H7 (cell line): ENCODE results near the gene BBIP1. TPM values are rescaled to one million over a fixed set of nuclear protein-coding genes. Genes with fewer than 3 reads are reported as not detected.
"Not testable (repeated sequence)": the region's sequence is repeated elsewhere in the genome, so short reads cannot be mapped to it uniquely, and the experiment has no call there.

ENCODE experiments used
- DNase-seq: peaks from one replicate; pipeline ENCODE4 v3.0.0; 2012
- H3K27me3 ChIP-seq: 2 replicates; pipeline ENCODE4 v1.6.0; 2011; ENCODE audit warnings: mild to moderate bottlenecking, low read length; ENCODE audit not compliant: control insufficient read depth, insufficient read depth
- H3K36me3 ChIP-seq: replicated peaks from 2 replicates; pipeline ENCODE4 v1.5.1; 2011; ENCODE audit warnings: low read length; ENCODE audit not compliant: control insufficient read depth, insufficient read depth
- H3K4me3 ChIP-seq: 2 replicates; pipeline ENCODE4 v1.5.1; 2011; ENCODE audit warnings: low read depth, mild to moderate bottlenecking, control low read depth, low read length, moderate library complexity; ENCODE audit not compliant: insufficient read depth
- total RNA-seq: library from RNA; depleted of rRNA; stranded (reverse); fragments of >200 nt; shearing (Covaris generic); gene quantifications from 2 replicates; pipeline ENCODE4 v1.2.3, GENCODE V29; 2014

Gene BBIP1
- total RNA-seq, 1 experiment from 2014 or later: 15.9 TPM

DNA sequence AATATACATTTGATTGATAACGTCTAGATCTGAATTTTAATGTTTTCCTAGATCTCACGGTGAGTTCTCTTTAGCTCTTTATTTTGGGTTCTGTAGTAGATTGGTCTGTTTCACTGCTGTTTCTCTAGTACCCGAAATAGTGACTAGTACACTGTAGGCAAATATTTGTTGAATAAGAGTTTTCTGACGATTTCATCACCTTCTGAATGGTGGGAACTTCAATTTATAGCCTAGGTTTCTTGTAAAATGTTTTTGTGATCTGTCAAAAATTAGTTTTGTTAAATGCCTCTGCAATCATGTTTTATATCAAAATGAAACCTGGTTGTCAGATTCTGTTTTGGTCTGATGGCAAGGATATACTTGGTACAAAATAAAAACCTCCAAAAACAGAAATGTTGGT is 37.1 kb downstream of the BBIP1 start:
- H3K4me3 ChIP-seq: no peak overlapping the region
- no peaks in the 10 kb centered on the region for H3K27me3 ChIP-seq
- no peak for DNase-seq
- no peaks in the 10 kb centered on the region for H3K36me3 ChIP-seq

DNA sequence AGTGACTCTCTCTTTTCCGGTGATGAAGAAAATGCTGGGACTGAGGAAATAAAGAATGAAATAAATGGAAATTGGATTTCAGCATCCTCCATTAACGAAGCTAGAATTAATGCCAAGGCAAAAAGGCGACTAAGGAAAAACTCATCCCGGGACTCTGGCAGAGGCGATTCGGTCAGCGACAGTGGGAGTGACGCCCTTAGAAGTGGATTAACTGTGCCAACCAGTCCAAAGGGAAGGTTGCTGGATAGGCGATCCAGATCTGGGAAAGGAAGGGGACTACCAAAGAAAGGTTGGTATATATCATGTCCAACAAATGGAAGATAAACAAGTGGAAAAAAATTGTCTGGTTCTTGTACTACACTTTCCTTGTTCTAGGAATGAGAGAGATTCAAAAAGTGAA is 37.7 kb downstream of the BBIP1 start:
- Histone ChIP-seq H3K36me3 (no peaks in the 10 kb centered on the region), H3K4me3 (no peak overlapping the region), H3K27me3 (no peaks in the 10 kb centered on the region)
- DNase-seq: no peak

DNA sequence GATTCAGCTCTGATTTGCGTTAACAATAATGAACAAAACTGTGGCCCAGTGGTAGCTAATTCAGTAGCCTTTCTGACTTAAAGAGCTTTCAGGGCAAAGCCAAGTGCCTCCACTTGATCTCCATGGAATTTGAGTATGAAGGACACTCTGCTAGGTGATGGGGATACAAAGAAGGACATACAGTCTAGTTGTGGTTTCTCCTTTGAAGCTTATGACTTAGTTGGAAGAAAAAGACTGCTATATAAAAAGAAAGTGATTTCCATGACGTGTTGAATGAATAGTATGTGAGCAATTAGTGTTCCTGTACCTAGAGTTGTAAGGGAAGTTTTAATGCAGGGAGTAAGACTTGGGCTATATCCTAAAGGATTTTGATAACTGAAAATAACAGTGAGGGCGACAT is 39.0 kb downstream of the BBIP1 start:
- no peaks in the 10 kb centered on the region for H3K36me3 ChIP-seq
- DNase-seq: no peak

DNA sequence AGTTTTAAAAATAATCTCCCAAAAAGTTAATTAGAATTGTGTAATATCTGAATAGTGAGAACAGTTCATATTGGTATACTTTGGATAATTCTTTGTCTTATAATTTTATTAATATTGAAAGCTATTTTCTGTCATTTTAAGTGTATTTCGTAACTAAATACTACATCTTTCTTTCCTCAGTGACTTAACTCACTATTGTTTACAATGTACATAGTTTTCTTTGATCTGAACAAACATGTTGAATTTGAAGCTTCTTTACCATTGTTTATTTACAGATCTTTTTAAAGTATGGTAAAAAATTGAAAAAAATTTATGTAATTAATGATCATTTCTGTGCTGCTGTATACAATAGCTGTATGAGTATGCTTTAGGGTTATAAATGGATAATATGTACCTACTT is 42.2 kb downstream of the BBIP1 start:
- Histone ChIP-seq H3K36me3 (no peaks in the 10 kb centered on the region), H3K27me3 (no peaks in the 10 kb centered on the region), H3K4me3 (no peak overlapping the region)
- no peak for DNase-seq

More for the DNA sequence above, 39.0 kb downstream of the BBIP1 start:
- H3K4me3 ChIP-seq: no peak overlapping the region
- no peaks in the 10 kb centered on the region for H3K27me3 ChIP-seq

DNA sequence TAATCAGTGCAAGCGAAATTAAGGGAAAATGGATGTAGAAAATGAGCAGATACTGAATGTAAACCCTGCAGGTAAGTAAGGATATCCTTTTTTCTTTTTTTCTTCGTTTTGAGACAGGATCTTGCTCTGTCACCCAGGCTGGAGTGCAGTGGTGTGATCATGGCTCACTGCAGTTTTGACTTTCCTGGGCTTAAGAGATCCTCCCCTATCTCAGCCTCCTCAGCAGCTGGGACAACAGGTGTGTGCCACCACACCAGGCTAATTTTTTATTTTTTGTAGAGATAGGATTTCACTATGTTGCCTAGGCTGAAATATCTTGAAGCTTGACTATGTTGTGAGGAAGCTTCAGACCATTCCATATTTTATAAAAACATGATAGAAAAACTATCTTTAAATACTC is 43.0 kb downstream of the BBIP1 start:
- Histone ChIP-seq H3K27me3 (no peaks in the 10 kb centered on the region), H3K36me3 (no peaks in the 10 kb centered on the region), H3K4me3 (no peak overlapping the region)
- DNase-seq: no peak

DNA sequence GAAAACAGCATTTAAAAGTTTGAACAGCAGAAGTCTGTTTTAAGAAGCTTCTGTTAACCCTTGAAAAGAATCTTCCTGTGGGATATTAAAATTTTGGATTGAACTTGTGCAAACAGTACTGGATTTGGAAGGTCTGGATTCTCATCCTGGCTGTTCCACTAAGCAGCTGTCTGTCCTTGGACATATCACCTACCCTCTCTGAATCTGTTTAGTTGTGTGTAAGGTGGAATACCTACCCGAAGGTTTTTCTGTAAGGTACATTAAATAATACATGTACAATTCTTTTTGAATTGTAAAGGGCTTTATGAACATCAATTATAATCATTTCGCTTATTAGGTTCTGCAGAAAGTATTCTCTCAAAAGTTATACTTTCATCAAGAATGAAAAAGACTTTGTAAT is 45.0 kb downstream of the BBIP1 start:
- DNase-seq: no peak
- H3K4me3 ChIP-seq: no peak overlapping the region
- H3K36me3 ChIP-seq: no peaks in the 10 kb centered on the region
- H3K27me3 ChIP-seq: no peaks in the 10 kb centered on the region

DNA sequence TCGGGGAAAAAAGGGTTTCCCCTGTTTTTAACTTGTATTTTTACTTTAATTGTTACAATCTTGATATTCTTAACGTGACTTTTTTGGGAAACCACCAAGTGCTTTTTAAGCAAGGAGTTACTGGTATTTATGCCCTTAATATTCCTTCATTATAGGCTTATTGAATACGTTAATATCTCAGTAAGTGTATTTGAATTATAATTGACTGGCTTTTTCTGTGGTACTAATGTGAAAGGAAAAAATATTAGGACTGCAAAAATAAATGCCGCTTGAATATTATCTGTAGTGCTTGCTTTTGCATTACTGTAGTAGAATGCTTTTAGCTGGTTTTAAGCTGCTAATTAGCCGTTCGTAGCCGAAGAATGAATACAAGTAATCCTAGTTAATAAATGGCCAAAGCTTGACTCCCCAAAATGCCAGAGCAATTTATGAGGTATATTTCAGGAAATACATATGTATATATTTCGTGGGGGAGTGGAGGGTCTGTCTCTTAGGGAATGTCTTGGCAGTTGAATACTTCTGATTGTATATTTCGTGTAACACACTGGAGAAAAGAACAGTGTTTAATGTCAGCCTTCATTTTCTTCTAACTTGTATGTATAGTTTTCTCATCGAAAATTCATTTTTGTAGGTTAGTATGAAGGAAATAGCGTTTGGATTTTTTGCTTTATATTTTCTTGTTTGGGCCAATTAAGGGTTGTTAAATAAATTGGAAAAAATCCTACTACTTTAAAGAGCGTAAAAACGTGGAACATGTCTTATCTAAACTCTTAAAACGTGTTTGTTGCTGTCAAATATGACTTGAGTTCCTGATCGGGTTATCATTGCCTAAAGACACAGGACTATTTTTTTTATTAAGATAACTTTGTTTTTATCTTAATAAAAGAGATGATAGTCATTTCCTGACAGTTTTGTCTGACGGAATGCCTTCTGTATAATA is 45.7 kb downstream of the BBIP1 start:
- Histone ChIP-seq H3K27me3 (no peaks in the 10 kb centered on the region), H3K36me3 (no peaks in the 10 kb centered on the region), H3K4me3 (peak overlapping the region; percentile 66)
- no peak for DNase-seq

DNA sequence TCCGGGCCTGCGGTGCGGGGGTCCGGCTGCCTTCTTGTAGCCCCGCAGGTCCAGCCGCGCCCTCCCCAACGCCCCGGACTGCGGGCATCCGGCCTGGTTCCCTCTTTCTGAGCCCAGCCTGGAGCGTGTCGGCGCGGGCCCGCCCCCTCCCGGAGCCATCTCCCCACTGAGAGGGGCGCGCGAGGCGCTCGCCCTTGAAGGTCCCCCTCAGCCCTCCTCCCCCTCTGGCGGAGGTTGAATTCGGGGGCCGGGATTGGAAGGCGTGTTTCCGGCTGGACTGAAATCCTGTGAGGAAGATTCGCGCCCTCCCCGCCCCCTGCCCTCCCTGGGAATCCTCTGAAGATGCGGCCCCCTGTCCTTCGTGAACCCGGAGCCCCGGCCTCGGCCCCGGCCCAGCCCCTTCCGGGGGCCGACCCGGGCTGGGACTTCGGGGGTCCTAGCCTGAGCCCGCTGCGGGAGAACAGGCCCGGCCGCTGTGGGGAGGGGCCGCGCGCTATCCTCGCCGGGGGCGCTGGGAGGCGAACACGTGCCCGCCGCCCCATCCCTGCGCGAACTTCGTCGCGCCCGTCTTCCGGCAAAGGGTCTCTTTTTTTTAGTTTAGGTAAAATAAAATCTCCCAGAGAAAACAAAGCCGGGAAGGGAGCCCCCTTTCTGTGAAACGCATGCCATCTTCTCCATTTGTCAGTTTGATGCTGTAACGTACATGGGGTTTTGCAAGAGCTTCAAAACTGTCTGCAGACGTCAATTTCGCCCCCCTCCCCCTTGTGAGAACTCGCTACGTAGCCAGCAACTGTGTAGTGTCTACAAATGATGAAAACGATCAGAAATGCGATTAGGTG is 46.6 kb downstream of the BBIP1 start:
- Histone ChIP-seq H3K4me3 (peak overlapping the region; percentile 66), H3K27me3 (no peaks in the 10 kb centered on the region), H3K36me3 (no peaks in the 10 kb centered on the region)
- DNase-seq: peak; percentile 81

DNA sequence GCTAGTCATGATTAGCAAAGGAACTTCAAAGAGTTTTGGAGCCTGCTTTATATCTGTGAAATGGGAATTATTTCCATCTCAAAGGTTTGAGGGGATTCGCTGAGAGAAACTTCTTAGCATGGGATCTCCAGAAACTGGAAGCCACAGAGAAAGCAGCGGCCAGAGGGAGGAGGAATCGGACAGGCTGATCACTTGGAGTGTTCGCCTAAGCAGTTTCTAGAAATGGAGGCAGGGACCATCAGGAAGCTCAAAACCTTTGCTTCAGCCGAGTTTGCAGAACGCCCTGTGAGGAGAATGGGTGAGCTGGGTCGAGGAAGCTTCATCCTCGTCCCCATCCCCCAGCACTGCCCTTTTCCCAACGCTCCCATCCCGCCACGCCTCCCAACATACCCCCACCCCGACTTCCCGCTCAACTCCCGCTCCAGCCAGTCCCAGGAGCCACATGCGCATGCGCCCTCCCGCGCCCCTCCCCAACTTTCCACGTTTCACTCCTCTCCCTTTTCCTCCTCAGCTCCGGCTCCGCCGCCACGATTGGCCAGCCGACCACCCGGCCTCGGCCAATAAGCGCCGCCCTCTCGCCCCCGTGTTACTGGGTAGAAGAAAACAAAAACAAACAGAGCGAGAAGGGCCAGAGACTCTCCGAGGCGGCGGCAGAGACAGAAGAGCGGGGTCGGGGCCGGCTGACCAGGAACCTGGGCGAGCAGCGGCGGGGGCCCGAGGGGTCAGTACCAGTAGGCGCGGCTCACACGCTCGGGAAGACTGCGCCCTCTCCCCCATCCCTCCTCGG is 47.5 kb downstream of the BBIP1 start, which contains the start of gene PDCD4:
Gene PDCD4, plus strand, starts transcription at position 631 of the 787 bp plus-strand sequence. CDS start 4,100 bp downstream, outside the sequence.
- H3K4me3 ChIP-seq: peak within 1 kb of the TSS; percentile 66
- peak; percentile 94 for DNase-seq
- no peaks in the 10 kb centered on the region for H3K36me3 ChIP-seq
- H3K27me3 ChIP-seq: no peaks in the 10 kb centered on the region

DNA sequence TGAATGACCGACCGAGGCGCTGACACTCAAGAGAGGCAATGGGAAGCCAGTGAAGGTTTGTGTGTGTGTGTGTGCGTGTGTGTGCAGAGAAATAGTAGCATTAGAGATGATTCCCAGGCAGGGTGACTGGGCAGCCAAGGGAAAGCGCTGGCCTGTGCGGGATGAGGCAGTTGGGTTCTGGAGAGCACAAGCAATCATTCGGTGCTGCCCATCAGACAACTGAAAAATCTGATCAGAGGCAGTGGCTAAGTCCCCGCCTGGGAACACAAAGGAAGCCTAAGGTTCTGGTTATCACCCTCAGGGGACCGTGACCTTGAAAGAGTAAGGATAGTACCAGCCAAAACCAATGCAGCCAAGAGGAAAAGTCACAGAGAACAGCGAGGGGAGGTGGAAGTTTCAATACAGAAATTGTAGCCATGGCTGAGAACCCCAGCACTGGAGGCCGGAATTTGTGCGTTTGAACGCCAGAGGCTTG is 48.1 kb downstream of the BBIP1 start:
- no peak for DNase-seq
- no peaks in the 10 kb centered on the region for H3K27me3 ChIP-seq
- no peaks in the 10 kb centered on the region for H3K36me3 ChIP-seq
- H3K4me3 ChIP-seq: no peak overlapping the region; the same call in 1 of the 2 replicates

DNA sequence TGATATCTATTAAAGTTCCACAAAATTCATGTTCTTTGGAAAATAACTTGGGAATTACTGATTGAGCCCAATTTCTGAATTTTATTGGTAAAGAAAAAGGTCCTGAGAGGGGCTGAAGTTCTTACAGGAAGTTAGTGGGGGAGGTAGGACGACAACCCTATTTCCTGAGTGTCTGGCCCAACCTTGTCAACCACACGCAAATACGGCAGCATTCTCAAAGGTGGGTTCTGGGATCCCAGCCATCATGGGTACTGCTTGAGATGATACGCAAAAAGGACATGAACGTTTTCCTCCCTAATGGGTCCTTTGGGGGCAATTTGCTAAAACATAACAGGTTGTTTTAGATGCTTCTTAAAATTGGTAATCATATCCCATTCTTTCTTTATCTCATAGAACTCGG is 50.0 kb downstream of the BBIP1 start:
- DNase-seq: no peak
- no peaks in the 10 kb centered on the region for H3K27me3 ChIP-seq
- H3K36me3 ChIP-seq: no peaks in the 10 kb centered on the region
- no peak overlapping the region for H3K4me3 ChIP-seq

DNA sequence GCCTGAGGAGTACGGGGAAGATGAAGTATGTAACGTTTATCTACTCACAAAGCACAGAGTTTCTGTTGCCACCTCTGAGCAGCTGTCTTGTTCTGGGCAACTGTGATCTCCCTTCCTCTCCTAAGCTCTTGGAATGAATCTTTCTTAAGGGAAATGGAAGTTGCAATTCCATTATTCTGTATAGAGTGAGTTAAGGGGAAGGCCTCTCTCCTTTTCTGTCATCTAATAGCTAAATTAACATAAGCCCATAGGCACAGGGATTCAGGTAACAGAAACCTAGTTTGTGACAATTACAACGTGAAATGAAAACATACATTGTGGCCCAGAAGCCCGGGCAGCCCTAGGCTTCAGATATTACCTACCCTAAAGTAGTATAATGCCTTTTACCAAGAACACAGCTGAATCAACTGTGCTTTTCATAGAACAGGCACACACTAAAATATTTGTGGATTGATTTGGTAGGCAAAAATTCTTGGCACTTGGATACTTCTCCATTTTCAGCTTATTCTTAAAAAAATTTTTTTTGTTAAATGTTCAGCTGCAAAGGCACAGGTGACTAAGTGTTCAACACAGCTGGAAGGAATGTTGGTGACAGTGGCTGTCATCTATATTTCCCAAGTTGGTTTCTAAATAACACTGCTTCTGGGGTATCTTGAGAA is 51.0 kb downstream of the BBIP1 start:
- no peaks in the 10 kb centered on the region for H3K36me3 ChIP-seq
- H3K27me3 ChIP-seq: no peaks in the 10 kb centered on the region

DNA sequence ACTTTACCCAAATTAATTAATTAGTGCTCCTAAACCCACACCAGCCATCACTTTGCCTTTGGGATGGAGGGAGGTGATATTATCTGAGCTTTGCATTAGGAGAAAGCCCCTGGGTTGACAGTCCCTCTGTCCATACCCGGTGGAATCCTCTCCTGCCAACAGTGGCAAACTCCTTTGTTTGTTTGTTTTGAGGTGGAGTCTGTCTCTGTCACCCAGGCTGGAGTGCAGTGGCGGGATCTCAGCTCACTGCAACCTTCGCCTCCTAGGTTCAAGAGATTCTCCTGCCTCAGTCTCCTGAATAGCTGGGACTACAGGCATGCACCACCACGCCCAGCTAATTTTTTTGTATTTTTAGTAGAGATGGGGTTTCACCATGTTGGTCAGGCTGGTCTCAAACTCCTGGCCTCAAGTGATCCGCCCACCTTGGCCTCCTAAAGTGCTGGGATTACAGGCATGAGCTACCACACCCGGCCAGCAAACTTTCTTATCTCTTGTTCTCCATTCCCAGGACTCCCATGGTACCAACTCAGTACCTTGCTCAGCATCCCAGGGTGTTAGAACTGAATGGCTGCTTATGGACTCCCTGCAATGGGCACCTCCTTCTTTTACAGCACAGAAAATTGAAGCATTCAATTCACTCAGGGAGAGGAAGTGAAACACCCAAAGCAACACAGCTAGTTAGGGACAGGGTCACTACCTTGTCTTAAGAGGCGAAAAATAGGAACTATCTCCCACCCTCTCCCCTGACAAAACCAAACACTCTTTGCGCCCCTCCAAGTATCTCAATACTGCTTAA is 51.8 kb downstream of the BBIP1 start:
- not testable (repeated sequence) for H3K4me3 ChIP-seq, DNase-seq, H3K36me3 ChIP-seq, H3K27me3 ChIP-seq

More for the DNA sequence above, 51.0 kb downstream of the BBIP1 start:
- no peak for DNase-seq
- no peak overlapping the region for H3K4me3 ChIP-seq
